Lower leg skin (tissue), 4 donors: ENCODE results near the gene GRIA1. TPM values are rescaled to one million over a fixed set of nuclear protein-coding genes. Genes with fewer than 3 reads are reported as not detected.

ENCODE experiments used
- DNase-seq, 2 donors: peaks; one replicate each; pipeline ENCODE4 v3.0.0-alpha.2; 2019; ENCODE audit warnings: low spot score in 2 of 2
- H3K4me3 ChIP-seq: fragments of 200-600 bp; sonication (generic); 2 replicates; pipeline ENCODE4 v1.5.1; 2017; ENCODE audit warnings: mild to moderate bottlenecking, low read depth; ENCODE audit not compliant: poor library complexity, severe bottlenecking
- CTCF ChIP-seq, 3 donors: fragments of 450-650 bp; IDR thresholded peaks; one replicate each; pipeline ENCODE4 v1.5.1; 2016; ENCODE audit warnings: antibody characterized with exemption in 3 of 3, mild to moderate bottlenecking in 3 of 3, moderate library complexity in 2 of 3
- POLR2A ChIP-seq, 2 donors: fragments of 450-650 bp; IDR thresholded peaks; one replicate each; pipeline ENCODE4 v1.6.1; 2016 to 2017; ENCODE audit warnings: antibody characterized with exemption in 2 of 2, mild to moderate bottlenecking in 1 of 2, moderate library complexity in 1 of 2
- WGBS, 2 donors: methylation state at CpG; one replicate each; pipeline ENCODE4 v1.1.5; 2018; 5-methylcytosine and 5-hydroxymethylcytosine counted together
- intact Hi-C: fragments of 100-400 bp; cut with DNase I; formaldehyde crosslinking; loops from one replicate; pipeline ENCODE4 v1.15.0; 2023; ENCODE audit warnings: low total_unique reads
- total RNA-seq, 4 donors: library from RNA; depleted of rRNA; stranded (reverse); fragments of >200 nt; gene quantifications; one replicate each; pipeline ENCODE4 v1.1.0, GENCODE V29; 2016

Gene GRIA1
- total RNA-seq, 4 donors from 2014 or later: 0.08 to 2.3 (median 0.40) TPM

- DNase-seq: no peak
- H3K4me3 ChIP-seq: no peak overlapping the region
- 73 to 79% methylated on average over 12 of the region's 12 CpGs for WGBS, 2 donors
- TF ChIP-seq POLR2A (IDR thresholded peaks at IDR 0.05) (no peak), CTCF (IDR thresholded peaks at IDR 0.05) (no peak)
- intact Hi-C loops: no loop called here
Observed at GRCh38 chr5:153516504-153517240, 26.2 kb downstream of the GRIA1 start.

DNA sequence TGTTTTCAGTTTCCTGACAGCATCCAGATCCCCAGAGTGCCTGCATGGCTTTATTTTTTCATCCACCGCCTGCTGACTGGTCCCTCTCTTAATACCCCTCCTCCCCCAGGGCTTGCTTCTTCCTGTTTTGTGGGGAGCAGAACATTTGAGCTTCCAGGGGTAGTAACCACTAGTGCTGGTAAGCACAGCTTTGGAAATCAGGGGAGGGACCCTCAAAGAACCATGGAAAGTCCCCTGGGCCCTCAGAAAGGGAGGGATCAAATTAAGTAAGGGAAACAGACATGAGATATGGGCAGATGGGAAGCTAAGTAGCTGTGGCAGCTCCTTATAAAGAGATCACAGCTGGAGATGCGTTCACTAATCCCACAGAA lies 26.8 kb downstream of the GRIA1 start:
- WGBS, 2 donors: 78 to 89% methylated on average over 2 of the region's 2 CpGs
- intact Hi-C loops: no loop called here
- TF ChIP-seq CTCF (IDR thresholded peaks at IDR 0.05): no peak
- TF ChIP-seq POLR2A (IDR thresholded peaks at IDR 0.05): no peak
- no peak for DNase-seq
- no peak overlapping the region for H3K4me3 ChIP-seq

- 97% methylated on average over 1 of the region's 1 CpG for WGBS, 2 donors
- no peak overlapping the region for H3K4me3 ChIP-seq
- TF ChIP-seq POLR2A (IDR thresholded peaks at IDR 0.05) (no peak), CTCF (IDR thresholded peaks at IDR 0.05) (no peak)
- DNase-seq: no peak
- intact Hi-C loops: no loop called here
Observed at GRCh38 chr5:153520137-153520536, 29.7 kb downstream of the GRIA1 start.

DNA sequence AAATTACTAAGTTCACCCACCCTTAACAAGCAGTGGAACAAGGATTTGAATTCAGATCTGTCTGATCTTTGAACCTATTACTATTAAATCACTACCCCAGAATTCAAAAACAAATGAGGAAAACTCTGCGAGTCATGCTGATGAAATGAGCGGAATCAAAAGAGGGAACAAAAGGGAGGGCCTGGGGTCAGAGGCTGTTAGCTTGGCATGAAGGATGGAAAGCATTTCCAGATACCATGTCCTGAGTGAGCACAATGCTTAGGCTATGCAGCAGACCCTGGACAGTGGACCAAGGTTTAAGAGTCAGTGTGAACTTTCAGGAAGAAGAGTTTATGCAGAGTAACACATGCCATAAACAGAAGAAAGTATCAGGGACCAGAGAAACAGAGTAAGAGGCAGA lies 30.5 kb downstream of the GRIA1 start:
- TF ChIP-seq POLR2A (IDR thresholded peaks at IDR 0.05) (no peak), CTCF (IDR thresholded peaks at IDR 0.05) (no peak)
- no peak overlapping the region for H3K4me3 ChIP-seq
- no peak for DNase-seq
- 72 to 86% methylated on average over 2 of the region's 2 CpGs for WGBS, 2 donors
- intact Hi-C loops: no loop called here

DNA sequence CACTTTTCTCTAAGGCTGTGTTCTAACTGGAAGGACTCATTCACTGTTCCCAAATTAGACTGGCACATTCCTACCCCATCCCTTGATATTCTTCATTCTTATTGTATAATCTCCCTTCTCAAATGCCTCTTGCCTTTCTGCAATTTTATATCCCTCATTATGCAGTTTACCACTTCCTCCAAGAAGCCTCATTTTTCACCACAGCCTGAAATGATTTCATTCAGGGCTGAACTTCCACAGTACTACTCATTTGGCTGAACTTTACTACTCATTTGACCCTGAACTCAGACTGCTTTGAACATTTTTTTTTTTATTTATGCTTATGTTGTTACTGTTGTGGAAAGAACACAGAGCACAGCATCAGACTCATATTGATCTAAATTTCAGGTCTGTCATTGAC lies 32.7 kb downstream of the GRIA1 start:
- intact Hi-C loops: no loop called here
- H3K4me3 ChIP-seq: no peak overlapping the region
- no peak for TF ChIP-seq POLR2A (IDR thresholded peaks at IDR 0.05)
- TF ChIP-seq CTCF (IDR thresholded peaks at IDR 0.05): no peak
- DNase-seq: no peak

DNA sequence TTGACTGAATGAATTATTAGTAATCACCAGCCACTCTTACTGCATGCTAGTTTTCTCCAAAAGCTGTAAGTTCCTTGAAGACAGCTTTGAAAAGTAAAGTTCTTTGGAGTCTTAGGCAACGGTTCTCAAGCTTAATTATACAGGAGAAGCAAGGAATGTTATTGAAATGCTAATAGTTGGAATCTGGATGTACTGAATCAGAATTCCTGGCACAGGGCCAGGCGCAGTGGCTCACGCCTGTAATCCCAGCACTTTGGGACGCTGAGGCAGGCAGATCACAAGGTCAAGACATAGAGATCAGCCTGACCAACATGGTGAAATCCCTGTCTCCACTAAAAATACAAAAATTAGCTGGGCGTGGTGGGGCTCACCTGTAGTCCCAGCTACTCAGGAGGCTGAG lies 33.4 kb downstream of the GRIA1 start:
- intact Hi-C loops: no loop called here
- no peak for DNase-seq
- WGBS, 2 donors: 37 to 39% methylated on average over 5 of the region's 5 CpGs
- no peak overlapping the region for H3K4me3 ChIP-seq
- TF ChIP-seq CTCF (IDR thresholded peaks at IDR 0.05): no peak
- no peak for TF ChIP-seq POLR2A (IDR thresholded peaks at IDR 0.05)
